Measurements from ENCODE around the gene ANKFY1. TPM values are rescaled to one million over a fixed set of nuclear protein-coding genes. Genes with fewer than 3 reads are reported as not detected.
A peak's percentile ranks its signal among the peaks of the same experiment; 100 is the strongest.
"Not testable (repeated sequence)": the region's sequence is repeated elsewhere in the genome, so short reads cannot be mapped to it uniquely, and the experiment has no call there.

ANKFY1 gene
- total RNA-seq, 2 experiments from 2014 or later = 39.8 to 40.7 TPM

DNA sequence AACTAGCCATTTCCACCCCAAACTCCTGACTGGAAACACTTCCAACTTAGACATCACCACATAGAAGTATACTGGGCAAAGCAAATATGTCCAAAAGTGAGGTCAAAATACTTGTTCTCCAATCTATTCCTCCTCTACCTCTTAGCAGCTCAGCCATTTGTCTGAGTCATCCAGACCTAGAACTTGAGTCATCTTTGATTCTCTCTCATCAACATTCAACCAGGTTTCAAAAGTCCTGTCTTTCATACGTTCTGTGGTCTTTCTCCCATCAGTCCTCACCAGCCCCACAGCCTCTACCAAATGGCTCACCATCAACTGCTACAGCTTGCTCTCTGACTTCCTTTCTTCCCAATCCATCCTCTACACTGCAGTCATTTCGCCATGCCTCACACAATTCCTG is 6.8 kb downstream of the ANKFY1 start:
- peaks cover 6% of the 10 kb centered on the region for H3K9me3 Mint-ChIP-seq (ENCODE audit: low read depth)
- H3K4me3 Mint-ChIP-seq = no peak overlapping the region
- ChIA-PET CTCF (interaction anchor here (0.6 to 2.4 kb wide), 3 partner anchors 10 to 156 kb away, joined by 4 to 7 read pairs (median 5); no protein-coding TSS in a partner anchor), POLR2A (no interaction called here)
- ATAC-seq = peak; percentile 92
- no peaks in the 10 kb centered on the region for H3K27me3 Mint-ChIP-seq
- H3K4me1 Mint-ChIP-seq = peaks cover 45% of the 10 kb centered on the region
- peak overlapping the region; percentile 22 for H3K27ac Mint-ChIP-seq
- no peak for DNase-seq
- peaks cover 39% of the 10 kb centered on the region for H3K36me3 Mint-ChIP-seq (ENCODE audit: low read depth)
- intact Hi-C loops (cut with DNase I, micrococcal nuclease) = no loop called here

DNA sequence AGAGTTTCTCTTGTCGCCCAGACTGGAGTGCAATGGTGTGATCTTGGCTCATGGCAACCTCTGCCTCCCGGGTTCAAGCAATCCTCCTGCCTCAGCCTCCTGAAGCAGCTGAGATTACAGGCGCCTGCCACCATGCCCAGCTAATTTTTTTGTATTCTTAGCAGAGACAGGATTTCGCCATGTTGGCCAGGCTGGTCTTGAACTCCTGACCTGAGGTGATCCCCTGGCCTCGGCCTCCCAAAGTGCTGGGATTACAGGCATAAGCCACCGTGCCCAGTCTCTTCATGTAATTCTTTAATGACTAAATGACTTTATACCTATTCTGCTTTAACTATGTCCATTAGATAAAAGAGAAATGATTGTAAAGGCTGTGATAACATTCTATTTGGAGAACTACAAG is 8.5 kb downstream of the ANKFY1 start:
- H3K27ac Mint-ChIP-seq; H3K27me3 Mint-ChIP-seq; intact Hi-C loops (cut with DNase I, micrococcal nuclease); POLR2A ChIA-PET; ATAC-seq; H3K4me3 Mint-ChIP-seq; H3K9me3 Mint-ChIP-seq (ENCODE audit: low read depth); DNase-seq: not testable (repeated sequence)
- Mint-ChIP-seq H3K4me1 (peaks cover 44% of the 10 kb centered on the region), H3K36me3 (ENCODE audit: low read depth) (peaks cover 30% of the 10 kb centered on the region)
- CTCF ChIA-PET = interaction anchor here (0.6 to 0.7 kb wide), 2 partner anchors 12 to 161 kb away, joined by 3 read pairs; no protein-coding TSS in a partner anchor

DNA sequence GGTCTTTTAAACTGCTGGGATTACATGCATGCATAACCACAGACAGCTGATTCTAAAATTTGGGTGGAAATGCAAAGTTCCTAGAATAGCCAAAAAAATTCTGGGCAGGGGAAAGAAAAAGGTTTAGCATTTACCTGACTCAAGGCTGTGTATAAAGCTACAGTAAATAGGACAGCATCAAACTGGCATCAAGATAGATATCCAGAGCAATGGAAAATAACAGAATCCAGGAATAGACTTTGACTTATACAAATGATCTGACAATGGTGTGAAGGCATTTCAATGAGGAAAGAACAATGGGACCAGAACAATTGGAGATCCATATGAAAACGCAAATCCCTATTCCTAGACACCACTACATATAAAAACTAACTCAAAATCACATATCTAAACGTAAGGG is 12.9 kb downstream of the ANKFY1 start:
- POLR2A ChIA-PET = no interaction called here
- intact Hi-C loops (cut with DNase I, micrococcal nuclease) = no loop called here
- no peaks in the 10 kb centered on the region for H3K9me3 Mint-ChIP-seq (ENCODE audit: low read depth)
- peaks cover 47% of the 10 kb centered on the region for H3K4me1 Mint-ChIP-seq
- no peak for DNase-seq
- no peak for ATAC-seq
- CTCF ChIA-PET = interaction anchor here (0.7 to 4.2 kb wide), 12 partner anchors 9 to 360 kb away, joined by 3 to 40 read pairs (median 4); partner anchors contain the start of gene ANKFY1
- H3K27ac Mint-ChIP-seq = no peak overlapping the region
- no peaks in the 10 kb centered on the region for H3K27me3 Mint-ChIP-seq
- H3K4me3 Mint-ChIP-seq = no peak overlapping the region
- peaks cover 11% of the 10 kb centered on the region for H3K36me3 Mint-ChIP-seq (ENCODE audit: low read depth)

DNA sequence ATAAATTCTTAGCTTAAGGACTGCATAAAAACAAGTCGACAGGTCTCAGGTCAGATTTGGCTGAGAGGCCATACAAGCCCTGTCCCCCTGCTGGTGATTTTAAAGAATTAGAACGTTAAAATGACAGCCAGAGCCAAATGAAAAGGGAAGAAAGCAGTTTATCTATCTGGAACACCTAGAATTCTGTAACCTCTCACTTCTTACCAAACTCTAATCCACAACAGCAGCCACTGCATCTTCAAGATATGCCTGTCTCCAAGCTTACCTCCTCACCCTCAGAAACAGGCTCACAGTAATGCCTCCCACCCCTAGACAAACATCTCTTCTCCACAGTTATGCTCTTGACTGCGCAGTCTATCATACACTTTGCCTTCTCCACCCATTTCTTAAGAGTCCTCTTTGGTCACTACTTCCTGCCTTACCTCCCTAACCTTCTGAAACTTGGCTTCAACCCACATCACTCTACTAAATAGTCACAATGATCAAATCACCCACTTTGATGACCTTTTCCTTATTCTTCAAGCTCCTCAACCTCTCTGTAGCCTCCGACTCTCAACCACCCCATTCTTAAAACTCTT is 14.2 kb downstream of the ANKFY1 start:
- Mint-ChIP-seq H3K27ac (no peak overlapping the region), H3K4me1 (peaks cover 42% of the 10 kb centered on the region), H3K27me3 (no peaks in the 10 kb centered on the region), H3K9me3 (ENCODE audit: low read depth) (no peaks in the 10 kb centered on the region), H3K36me3 (ENCODE audit: low read depth) (peaks cover 11% of the 10 kb centered on the region), H3K4me3 (no peak overlapping the region)
- POLR2A ChIA-PET = no interaction called here
- DNase-seq (no peak), ATAC-seq (no peak)
- intact Hi-C loops (cut with DNase I, micrococcal nuclease) = no loop called here
- CTCF ChIA-PET = interaction anchor here (0.6 to 4.2 kb wide), 19 partner anchors 10 to 392 kb away, joined by 3 to 40 read pairs (median 4); partner anchors contain the start of genes ALOX15 and ANKFY1

- H3K36me3 Mint-ChIP-seq (ENCODE audit: low read depth) = peaks cover 10% of the 10 kb centered on the region
- H3K27me3 Mint-ChIP-seq = no peaks in the 10 kb centered on the region
- H3K27ac Mint-ChIP-seq = no peak overlapping the region
- peaks cover 41% of the 10 kb centered on the region for H3K4me1 Mint-ChIP-seq
- POLR2A ChIA-PET = no interaction called here
- ATAC-seq = no peak
- H3K9me3 Mint-ChIP-seq (ENCODE audit: low read depth) = no peaks in the 10 kb centered on the region
- no peak overlapping the region for H3K4me3 Mint-ChIP-seq
- intact Hi-C loops (cut with DNase I, micrococcal nuclease) = no loop called here
- CTCF ChIA-PET = interaction anchor here (0.6 to 4.2 kb wide), 11 partner anchors 9 to 177 kb away, joined by 3 to 40 read pairs (median 4); partner anchors contain the start of gene ANKFY1
- no peak for DNase-seq
These were observed 15.1 kb downstream of the ANKFY1 start for GRCh38 chr17:4248504-4249277.

- Mint-ChIP-seq H3K27ac (no peak overlapping the region), H3K9me3 (ENCODE audit: low read depth) (no peaks in the 10 kb centered on the region), H3K4me3 (no peak overlapping the region), H3K36me3 (ENCODE audit: low read depth) (peaks cover 8% of the 10 kb centered on the region), H3K4me1 (peaks cover 34% of the 10 kb centered on the region), H3K27me3 (no peaks in the 10 kb centered on the region)
- ATAC-seq (no peak), DNase-seq (no peak)
- intact Hi-C loops (cut with DNase I, micrococcal nuclease) = no loop called here
- ChIA-PET CTCF (interaction anchor here (0.6 to 2.4 kb wide), 5 partner anchors 10 to 175 kb away, joined by 3 to 7 read pairs (median 3); no protein-coding TSS in a partner anchor), POLR2A (no interaction called here)
These were observed 15.8 kb downstream of the ANKFY1 start for GRCh38 chr17:4247971-4248388.

DNA sequence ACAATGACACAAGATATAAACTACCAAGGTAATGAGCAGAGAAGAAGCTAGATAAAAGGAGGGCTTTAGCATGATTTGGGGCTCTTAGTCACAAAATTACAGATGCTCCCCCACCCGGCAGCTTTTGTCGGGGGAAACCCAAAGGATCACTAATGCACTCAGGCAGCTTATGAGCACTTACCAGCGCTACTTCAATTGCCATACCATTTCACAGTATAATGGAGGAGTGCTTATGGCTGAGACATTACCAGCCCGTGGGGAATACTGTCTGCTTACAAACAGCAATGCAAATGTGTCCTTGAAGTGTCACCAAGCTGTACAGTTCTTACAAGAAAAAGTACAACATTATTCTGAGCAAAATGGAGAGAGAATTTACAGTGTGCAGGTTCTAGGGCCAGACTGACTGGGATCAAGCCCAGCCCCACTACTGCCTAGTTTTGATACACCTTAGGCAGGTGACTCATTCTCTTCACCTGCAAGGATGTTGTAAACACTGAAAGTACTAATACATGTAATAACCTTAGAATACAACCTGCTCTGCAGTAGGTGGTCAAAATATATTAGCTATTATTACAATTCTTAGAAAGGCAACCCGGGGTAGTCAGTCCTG is 16.3 kb downstream of the ANKFY1 start:
- intact Hi-C loops (cut with DNase I, micrococcal nuclease) = no loop called here
- H3K36me3 Mint-ChIP-seq (ENCODE audit: low read depth) = peaks cover 13% of the 10 kb centered on the region
- no peaks in the 10 kb centered on the region for H3K9me3 Mint-ChIP-seq (ENCODE audit: low read depth)
- H3K4me3 Mint-ChIP-seq = no peak overlapping the region
- H3K4me1 Mint-ChIP-seq = peaks cover 34% of the 10 kb centered on the region
- no peaks in the 10 kb centered on the region for H3K27me3 Mint-ChIP-seq
- ATAC-seq = no peak
- POLR2A ChIA-PET = no interaction called here
- CTCF ChIA-PET = interaction anchor here (0.6 to 2.4 kb wide), 5 partner anchors 10 to 176 kb away, joined by 3 to 7 read pairs (median 3); no protein-coding TSS in a partner anchor
- no peak overlapping the region for H3K27ac Mint-ChIP-seq
- DNase-seq = no peak

GRCh38 chr17:4246674-4247073 is 17.1 kb downstream of the ANKFY1 start:
- no peak for DNase-seq
- Mint-ChIP-seq H3K4me3 (no peak overlapping the region), H3K9me3 (ENCODE audit: low read depth) (no peaks in the 10 kb centered on the region), H3K4me1 (peaks cover 32% of the 10 kb centered on the region), H3K27me3 (no peaks in the 10 kb centered on the region), H3K36me3 (ENCODE audit: low read depth) (peaks cover 18% of the 10 kb centered on the region), H3K27ac (no peak overlapping the region)
- ATAC-seq = no peak
- intact Hi-C loops (cut with DNase I, micrococcal nuclease) = no loop called here
- ChIA-PET POLR2A (no interaction called here), CTCF (interaction anchor here (1.0 to 2.4 kb wide), 3 partner anchors 11 to 174 kb away, joined by 3 to 7 read pairs (median 5); no protein-coding TSS in a partner anchor)

DNA sequence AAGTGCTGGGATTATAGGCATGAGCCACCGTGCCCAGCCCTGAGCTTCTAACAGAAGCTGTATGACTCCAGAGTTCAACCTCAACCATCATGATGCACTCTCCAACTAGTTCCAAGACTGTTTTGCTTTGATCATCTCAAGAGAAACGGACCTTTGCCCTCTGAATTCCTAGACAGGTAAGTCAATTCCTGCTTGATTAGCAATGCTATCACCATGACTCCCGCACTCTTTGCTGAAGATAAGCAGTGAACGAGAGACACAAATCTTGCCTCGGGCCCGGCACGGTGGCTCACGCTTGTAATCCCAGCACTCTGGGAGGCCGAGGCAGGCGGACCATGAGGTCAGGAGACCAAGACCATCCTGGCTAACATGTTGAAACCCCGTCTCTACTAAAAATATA is 22.2 kb downstream of the ANKFY1 start:
- no peaks in the 10 kb centered on the region for H3K9me3 Mint-ChIP-seq (ENCODE audit: low read depth)
- no peaks in the 10 kb centered on the region for H3K4me1 Mint-ChIP-seq
- CTCF ChIA-PET = interaction anchor here (0.7 to 1.9 kb wide), 3 partner anchors 10 to 23 kb away, joined by 3 to 4 read pairs (median 4); no protein-coding TSS in a partner anchor
- intact Hi-C loops (cut with DNase I, micrococcal nuclease) = no loop called here
- peaks cover 19% of the 10 kb centered on the region for H3K36me3 Mint-ChIP-seq (ENCODE audit: low read depth)
- no peak for DNase-seq
- H3K27ac Mint-ChIP-seq = no peak overlapping the region
- ATAC-seq = no peak
- no peaks in the 10 kb centered on the region for H3K27me3 Mint-ChIP-seq
- no peak overlapping the region for H3K4me3 Mint-ChIP-seq
- POLR2A ChIA-PET = no interaction called here

DNA sequence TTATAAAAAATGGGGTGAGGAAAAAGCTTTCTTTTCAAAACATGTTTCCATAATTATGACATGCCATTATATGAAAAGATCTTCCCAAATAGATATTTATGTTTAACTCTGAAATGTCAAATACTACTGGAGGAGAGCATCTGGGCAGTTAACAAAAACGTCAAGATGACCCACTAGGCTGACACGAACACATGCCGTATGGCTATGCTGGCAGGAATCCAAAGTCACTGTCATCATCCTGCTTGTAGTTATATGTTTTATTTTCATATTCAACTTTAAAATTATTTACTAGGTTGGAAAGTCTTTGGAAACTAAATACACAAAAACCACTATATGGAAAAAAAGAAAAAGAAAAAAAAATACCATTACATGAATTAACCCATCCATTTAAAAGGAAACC is 27.3 kb downstream of the ANKFY1 start:
- Mint-ChIP-seq H3K27me3 (no peaks in the 10 kb centered on the region), H3K9me3 (ENCODE audit: low read depth) (no peaks in the 10 kb centered on the region), H3K27ac (no peak overlapping the region), H3K36me3 (ENCODE audit: low read depth) (peaks cover 26% of the 10 kb centered on the region), H3K4me3 (no peak overlapping the region), H3K4me1 (peaks cover 17% of the 10 kb centered on the region)
- POLR2A ChIA-PET = no interaction called here
- ATAC-seq (no peak), DNase-seq (no peak)
- intact Hi-C loops (cut with DNase I, micrococcal nuclease) = no loop called here
- CTCF ChIA-PET = interaction anchor here (0.6 kb wide), 1 partner anchor 20 kb away, joined by 4 read pairs; no protein-coding TSS in a partner anchor

DNA sequence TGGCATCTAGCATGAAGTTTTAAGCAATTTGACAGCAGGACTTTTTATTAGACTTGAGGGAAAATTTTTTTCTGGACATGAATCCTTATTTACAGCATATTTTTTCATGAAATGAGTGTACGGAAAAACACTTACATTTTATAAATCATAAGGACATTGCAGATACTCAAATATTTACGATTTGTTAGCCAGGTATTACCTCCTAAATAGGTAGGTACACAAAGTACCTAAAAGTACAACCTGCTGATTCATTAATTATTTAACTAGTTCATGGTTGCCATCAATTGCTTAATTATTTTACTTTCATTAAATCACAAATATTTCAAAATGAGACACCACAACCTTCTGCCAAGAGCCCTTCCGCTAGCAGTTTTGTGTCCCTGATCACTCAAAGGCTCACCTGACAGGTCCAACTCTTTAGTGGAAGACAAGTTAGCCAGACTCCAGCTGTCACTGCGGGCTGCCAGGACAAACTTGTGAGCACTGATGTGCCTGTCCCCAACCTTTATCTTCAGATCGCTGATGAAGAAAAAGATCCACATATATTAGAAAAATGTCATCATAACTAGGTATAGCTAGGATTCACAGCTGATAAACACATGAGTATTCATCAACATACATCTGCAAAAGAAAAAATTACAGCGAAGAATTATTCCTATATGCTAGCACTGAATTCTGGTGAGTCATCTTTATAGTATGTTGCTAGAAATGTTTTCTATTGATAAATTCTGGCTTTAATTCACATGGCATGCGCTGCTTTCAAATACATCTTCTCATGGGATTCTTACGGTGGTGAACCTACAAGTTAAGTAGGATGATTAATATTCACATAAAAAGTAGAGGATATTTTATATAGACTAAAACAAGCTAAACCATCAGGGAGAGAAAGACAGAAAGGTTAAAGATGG is 28.2 kb downstream of the ANKFY1 start:
- ChIA-PET CTCF (interaction anchor here (1.1 kb wide), 1 partner anchor 12 kb away, joined by 4 read pairs; no protein-coding TSS in a partner anchor), POLR2A (no interaction called here)
- ATAC-seq = no peak
- H3K36me3 Mint-ChIP-seq (ENCODE audit: low read depth) = peaks cover 26% of the 10 kb centered on the region
- H3K27ac Mint-ChIP-seq = no peak overlapping the region
- intact Hi-C loops (cut with DNase I, micrococcal nuclease) = no loop called here
- H3K4me3 Mint-ChIP-seq = no peak overlapping the region
- no peak for DNase-seq
- no peaks in the 10 kb centered on the region for H3K9me3 Mint-ChIP-seq (ENCODE audit: low read depth)
- H3K27me3 Mint-ChIP-seq = no peaks in the 10 kb centered on the region
- H3K4me1 Mint-ChIP-seq = peaks cover 17% of the 10 kb centered on the region

All from activated CD4-positive, alpha-beta T cell treated with anti-CD3 and anti-CD28 coated beads for 36 hours (primary cell).